ENCODE measurements around the gene PTOV1. TPM values are rescaled to one million over a fixed set of nuclear protein-coding genes. Genes with fewer than 3 reads are reported as not detected.
A peak's percentile ranks its signal among the peaks of the same experiment; 100 is the strongest.

Gene PTOV1
- total and polyA plus RNA-seq, 2 donors, result 46.1 to 121 TPM

DNA sequence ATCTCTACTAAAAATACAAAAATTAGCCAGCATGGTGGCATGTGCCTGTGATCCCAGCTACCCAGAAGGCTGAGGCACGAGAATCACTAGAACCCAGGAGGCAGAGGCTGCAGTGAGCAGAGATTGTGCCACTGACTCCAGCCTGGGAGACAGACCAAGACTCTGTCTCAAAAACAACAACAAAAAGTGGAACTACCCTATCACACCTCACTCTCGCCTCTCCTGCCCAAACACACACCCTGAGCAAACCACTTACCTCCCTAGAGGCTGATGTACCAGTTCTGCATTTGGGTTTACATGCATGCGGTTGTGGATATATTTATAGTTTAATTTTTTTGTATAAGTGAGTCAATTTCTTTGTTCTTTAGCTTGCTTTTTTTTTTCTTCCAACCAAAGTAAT lies 7.7 kb upstream of the PTOV1 start:
- DNase-seq (ENCODE audit: extremely low spot score), result no peak
- no peak overlapping the region for H3K4me3 ChIP-seq (ENCODE audit: low read depth, low read length)
- 92% methylated on average over 3 of the region's 3 CpGs for WGBS
- no peaks in the 10 kb centered on the region for H3K36me3 ChIP-seq (ENCODE audit: insufficient read depth)
- H3K4me1 ChIP-seq (ENCODE audit: insufficient read depth), result no peaks in the 10 kb centered on the region
- no peak overlapping the region for H3K27ac ChIP-seq (ENCODE audit: low read depth)

DNA sequence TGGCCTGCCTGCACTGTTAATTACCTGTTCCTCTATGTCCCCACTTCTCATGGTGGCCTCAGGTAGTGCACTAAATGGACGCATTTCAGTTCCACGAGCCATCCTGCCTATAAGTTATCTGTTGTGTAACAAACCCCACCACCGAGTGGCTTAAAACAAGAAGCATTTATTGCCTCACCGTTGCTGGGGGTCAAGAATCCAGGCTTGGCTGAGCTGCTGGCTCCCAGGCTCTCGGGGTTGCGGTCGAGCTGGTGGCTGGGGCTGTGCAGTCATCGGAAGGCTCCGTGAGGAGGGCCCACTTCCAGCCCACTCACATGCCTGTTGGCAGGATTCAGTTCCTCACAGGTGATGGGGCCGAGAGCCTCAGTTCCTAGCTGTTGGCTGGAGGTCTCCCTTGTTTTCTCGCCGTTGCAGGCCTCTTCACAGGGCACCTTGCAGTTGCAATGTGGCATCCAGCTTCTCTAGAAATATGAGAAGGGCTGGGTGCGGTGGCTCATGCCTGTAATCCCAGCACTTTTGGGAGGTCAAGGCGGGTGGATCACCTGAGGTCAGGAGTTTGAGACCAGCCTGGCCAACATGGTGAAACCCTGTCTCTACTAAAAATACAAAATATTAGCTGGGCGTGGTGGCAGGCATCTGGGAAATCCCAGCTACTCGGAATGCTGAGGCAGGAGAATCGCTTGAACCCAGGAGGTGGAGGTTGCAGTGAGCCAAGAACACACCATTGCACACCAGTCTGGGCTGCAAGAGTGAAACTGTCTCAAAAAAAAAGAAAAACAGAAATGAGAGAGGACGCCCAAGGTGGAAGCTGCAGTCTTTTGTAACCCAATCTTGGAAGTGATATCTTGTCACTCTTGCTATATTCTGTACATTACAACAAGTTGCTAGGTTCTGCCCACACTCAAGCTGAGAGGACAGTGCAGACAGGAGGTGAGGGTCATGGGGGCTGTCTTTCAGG lies 6.5 kb upstream of the PTOV1 start:
- H3K27ac ChIP-seq (ENCODE audit: low read depth), result no peak overlapping the region
- no peak for DNase-seq (ENCODE audit: extremely low spot score)
- WGBS, result 84% methylated on average over 18 of the region's 18 CpGs
- no peak overlapping the region for H3K4me3 ChIP-seq (ENCODE audit: low read depth, low read length)
- H3K36me3 ChIP-seq (ENCODE audit: insufficient read depth), result no peaks in the 10 kb centered on the region
- no peaks in the 10 kb centered on the region for H3K4me1 ChIP-seq (ENCODE audit: insufficient read depth)

DNA sequence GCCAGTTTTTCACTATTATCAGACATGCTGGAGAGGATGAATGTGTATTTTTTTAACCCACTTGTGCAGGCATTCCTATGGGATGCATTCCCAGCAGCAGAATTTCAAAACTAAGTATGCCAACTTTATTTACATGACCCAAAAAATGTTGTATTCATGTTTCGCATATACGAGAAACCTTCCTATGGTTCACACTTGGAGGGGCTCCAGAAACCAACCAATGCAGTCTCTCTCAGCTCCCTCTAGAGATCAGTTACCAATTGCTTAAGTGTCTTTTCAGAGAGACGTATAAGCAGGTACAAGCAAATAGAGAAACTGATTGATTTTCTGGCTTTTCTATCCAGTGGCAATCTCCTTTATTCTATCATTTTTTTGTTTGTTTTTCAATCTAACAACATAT lies 5.5 kb upstream of the PTOV1 start:
- Histone ChIP-seq H3K36me3 (ENCODE audit: insufficient read depth) (no peaks in the 10 kb centered on the region), H3K4me1 (ENCODE audit: insufficient read depth) (no peaks in the 10 kb centered on the region), H3K27ac (ENCODE audit: low read depth) (no peak overlapping the region), H3K4me3 (ENCODE audit: low read depth, low read length) (no peak overlapping the region)
- DNase-seq (ENCODE audit: extremely low spot score), result no peak
- WGBS, result 49% methylated on average over 3 of the region's 3 CpGs

DNA sequence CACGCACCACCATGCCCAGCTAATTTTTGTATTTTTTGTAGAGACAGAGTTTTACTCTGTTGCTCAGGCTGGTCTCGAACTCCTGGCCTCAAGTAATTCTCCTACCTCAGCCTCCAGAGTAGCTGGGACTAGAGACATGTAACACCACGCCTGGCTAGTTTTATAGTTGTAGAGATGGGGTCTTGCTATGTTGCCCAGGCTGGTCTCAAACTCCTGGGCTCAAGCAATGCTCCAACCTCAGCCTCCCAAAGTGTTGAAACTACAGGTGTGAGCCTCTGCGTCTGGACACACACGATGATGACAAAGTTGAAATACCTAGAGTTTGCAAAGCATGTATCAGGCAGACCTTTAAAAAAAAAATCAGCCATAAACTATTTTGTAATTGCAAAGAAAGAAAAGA lies 4.6 kb upstream of the PTOV1 start:
- Histone ChIP-seq H3K4me1 (ENCODE audit: insufficient read depth) (no peaks in the 10 kb centered on the region), H3K4me3 (ENCODE audit: low read depth, low read length) (no peak overlapping the region), H3K36me3 (ENCODE audit: insufficient read depth) (no peaks in the 10 kb centered on the region), H3K27ac (ENCODE audit: low read depth) (no peak overlapping the region)
- no peak for DNase-seq (ENCODE audit: extremely low spot score)
- WGBS, result 83% methylated on average over 5 of the region's 5 CpGs

DNA sequence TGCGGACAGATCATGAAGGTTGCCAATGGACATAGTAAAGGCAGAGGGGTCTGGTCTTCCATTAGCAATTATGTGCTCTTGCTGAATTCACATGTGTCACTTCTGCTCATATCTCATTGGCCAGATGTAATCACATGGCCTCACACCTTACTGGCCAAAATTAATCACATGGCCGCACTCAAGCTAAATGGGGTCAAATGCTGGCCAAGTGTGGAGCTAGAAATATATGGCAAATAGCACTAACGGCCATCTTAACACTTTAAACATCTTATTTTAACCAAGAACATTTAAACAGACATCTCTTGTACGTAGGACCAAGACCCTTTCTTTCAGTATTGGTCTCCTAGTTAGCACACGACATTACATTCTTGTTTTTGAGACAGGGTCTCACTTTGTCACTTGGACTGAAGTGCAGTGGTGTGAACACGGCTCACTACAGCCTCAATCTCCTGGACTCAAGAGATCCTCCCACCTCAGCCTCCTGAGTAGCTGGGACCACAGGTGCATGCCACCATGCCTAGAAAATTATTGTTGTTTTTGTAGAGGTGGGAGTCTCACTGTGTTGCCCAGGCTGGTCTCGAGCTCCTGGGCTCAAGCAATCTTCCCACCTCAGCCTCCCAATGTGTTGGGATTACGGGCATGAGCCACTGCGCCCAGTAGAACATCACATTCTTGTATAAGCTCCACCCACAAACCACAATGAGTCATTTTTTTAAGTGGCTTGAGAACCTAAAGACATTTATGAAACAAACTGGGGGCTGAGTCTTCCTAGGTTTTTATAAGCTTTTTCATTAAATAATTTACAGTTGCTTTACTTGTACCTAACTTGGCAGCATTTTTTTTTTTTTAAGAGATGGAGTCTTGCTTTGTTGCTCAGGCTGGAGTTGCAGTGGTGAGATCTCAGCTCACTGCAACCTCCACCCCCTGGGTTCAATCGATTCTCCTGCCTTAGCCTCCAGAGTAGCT lies 2.9 kb upstream of the PTOV1 start:
- Histone ChIP-seq H3K4me1 (ENCODE audit: insufficient read depth) (no peaks in the 10 kb centered on the region), H3K4me3 (ENCODE audit: low read depth, low read length) (no peak overlapping the region), H3K36me3 (ENCODE audit: insufficient read depth) (no peaks in the 10 kb centered on the region), H3K27ac (ENCODE audit: low read depth) (no peak overlapping the region)
- 91% methylated on average over 10 of the region's 10 CpGs for WGBS
- no peak for DNase-seq (ENCODE audit: extremely low spot score)

DNA sequence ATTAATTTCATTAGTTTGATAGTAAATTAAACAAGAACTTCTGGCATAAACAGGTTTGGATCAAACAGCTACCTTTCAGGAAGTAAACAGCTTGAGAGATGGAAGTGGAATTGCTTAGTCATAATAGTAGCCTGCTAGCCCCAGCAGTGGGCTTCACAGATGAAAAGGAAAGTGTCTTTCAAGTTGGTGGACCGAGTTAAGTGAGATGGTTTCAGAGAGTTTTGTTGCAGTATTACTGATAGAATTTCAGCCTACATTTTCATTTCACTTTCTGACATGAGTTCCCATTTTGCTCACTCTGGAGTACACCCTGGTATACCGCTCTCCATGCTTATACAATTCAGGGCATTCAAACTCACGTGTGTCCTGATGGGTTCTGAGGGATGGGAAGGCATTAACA lies 2.0 kb upstream of the PTOV1 start:
- no peak for DNase-seq (ENCODE audit: extremely low spot score)
- Histone ChIP-seq H3K4me1 (ENCODE audit: insufficient read depth) (no peaks in the 10 kb centered on the region), H3K36me3 (ENCODE audit: insufficient read depth) (no peaks in the 10 kb centered on the region), H3K4me3 (ENCODE audit: low read depth, low read length) (no peak overlapping the region), H3K27ac (ENCODE audit: low read depth) (no peak overlapping the region)
- 95% methylated on average over 3 of the region's 3 CpGs for whole genome bisulfite sequencing

DNA sequence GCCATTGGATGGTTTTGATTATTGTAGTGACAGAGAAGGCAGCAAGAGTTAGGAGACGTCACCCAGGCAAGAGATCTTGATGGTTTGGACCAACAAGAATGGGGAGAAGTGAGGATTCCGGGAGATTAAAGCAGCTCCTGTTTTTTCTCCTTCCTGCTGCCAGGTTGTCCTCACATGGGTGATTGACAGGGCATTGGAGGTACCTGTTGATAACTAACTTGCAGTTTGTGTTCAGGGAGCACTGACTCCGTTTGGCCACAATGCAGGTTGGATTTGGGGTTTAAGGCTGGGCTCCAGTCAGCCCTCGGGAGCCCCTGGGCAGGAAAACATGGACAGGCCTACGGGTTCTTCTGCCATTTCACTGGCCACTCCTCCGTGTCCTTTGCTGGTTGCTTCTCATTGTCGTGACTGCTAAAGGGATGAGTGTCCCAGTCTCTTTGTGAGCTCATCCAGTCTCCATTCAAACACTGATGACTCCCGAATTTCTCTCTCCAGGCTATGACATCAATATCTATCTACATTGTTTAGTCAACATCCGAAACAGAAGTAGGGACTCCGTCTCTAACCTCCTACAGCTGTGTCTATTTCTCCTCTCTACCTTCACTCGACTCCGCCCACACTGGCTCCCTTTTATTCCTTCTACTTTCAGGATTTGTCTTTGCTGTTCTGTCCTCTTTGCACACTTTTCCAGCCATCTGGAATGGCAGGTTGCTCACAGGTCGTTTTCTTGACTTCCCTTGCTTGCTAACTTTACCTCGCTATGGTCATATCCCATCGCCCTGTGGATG lies 1.3 kb upstream of the PTOV1 start:
- WGBS, result 93% methylated on average over 15 of the region's 15 CpGs
- Histone ChIP-seq H3K36me3 (ENCODE audit: insufficient read depth) (no peaks in the 10 kb centered on the region), H3K4me3 (ENCODE audit: low read depth, low read length) (peak overlapping the region; percentile 98), H3K4me1 (ENCODE audit: insufficient read depth) (no peaks in the 10 kb centered on the region), H3K27ac (ENCODE audit: low read depth) (no peak overlapping the region)
- DNase-seq (ENCODE audit: extremely low spot score), result no peak

DNA sequence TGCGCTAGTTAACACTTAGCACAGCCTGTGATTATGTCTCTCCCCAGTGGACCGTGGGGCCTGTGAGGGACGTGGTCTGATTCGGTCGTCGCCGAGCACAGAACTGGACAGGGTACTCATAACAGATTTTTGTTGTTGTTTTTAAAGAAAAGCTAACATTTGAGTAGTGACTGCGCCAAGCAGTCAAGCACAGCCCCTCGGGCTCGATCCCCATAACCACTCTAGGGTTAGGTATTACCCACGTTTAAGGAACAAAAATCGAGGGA lies 805 bp upstream of the PTOV1 start:
- no peaks in the 10 kb centered on the region for H3K36me3 ChIP-seq (ENCODE audit: insufficient read depth)
- DNase-seq (ENCODE audit: extremely low spot score), result no peak
- H3K4me3 ChIP-seq (ENCODE audit: low read depth, low read length), result peak overlapping the region; percentile 98
- peak overlapping the region; percentile 94 for H3K27ac ChIP-seq (ENCODE audit: low read depth)
- no peaks in the 10 kb centered on the region for H3K4me1 ChIP-seq (ENCODE audit: insufficient read depth)
- WGBS, result 67% methylated on average over 12 of the region's 12 CpGs

DNA sequence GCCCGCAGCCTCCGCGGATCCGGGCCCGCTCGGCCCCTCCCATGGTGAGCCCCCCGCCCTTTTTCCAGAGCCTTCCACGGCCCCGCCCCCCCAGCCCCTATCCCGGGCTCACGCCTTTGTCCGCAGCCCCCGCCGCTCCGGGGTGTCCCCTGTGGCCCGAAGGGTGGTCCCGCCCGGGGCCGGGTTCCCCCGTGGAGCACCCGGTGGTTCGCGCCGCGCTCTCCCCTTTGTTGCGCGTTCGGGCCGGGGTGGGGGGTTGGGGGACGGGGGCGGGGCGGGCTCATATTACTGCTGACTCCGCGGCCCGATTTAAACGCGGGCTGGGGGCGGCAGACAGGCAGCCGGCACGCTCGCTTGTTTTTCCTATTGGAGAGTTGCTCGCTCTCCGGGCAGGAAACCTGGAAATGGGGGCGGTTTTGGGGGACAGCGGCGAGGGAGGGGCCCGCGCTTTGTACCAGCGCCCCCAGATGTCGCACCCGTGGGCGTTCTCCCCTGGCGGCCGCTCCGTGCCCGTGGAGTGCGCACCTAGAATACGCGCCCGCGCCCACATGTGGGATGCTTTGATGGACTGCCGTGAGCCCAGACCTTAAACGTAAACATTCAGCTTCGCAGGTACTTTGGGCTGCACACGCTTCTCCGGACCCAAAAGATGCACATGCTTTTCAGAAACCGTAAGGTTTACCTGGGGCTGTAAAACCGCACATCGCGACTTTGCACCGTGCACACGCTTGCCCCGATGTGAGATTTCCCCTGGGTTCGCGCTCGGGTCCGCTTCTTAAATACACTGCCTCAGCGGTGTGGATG lies 699 bp downstream of the PTOV1 start:
- no peaks in the 10 kb centered on the region for H3K4me1 ChIP-seq (ENCODE audit: insufficient read depth)
- peak overlapping the region; percentile 94 for H3K27ac ChIP-seq (ENCODE audit: low read depth)
- DNase-seq (ENCODE audit: extremely low spot score), result no peak
- under 1% methylated on average over 78 of the region's 78 CpGs for WGBS
- peak overlapping the region; percentile 98 for H3K4me3 ChIP-seq (ENCODE audit: low read depth, low read length)
- no peaks in the 10 kb centered on the region for H3K36me3 ChIP-seq (ENCODE audit: insufficient read depth)

DNA sequence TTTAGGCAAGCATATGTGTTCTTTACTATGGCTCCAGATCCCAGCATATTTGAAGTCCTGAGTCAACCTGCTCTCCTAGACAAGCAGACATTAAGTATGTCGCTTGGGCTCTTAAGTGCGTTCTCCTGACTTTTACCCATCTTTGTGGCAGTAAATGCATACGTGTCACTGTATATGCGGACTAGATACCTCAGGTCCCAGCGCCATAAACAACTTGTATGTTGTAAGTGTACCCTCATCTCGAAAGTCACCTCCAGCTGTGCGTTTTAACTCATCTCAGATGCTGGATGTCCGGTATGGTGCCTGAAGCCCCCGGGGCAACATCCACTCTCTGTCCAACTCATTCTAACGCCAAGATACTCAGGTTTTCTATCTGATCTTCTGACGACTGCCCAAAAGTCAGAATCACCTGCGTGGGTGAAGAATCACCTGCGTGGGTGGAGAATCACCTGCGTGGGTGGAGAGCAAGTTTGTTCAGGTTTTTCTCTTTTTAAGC lies 1.7 kb downstream of the PTOV1 start:
- Histone ChIP-seq H3K36me3 (ENCODE audit: insufficient read depth) (no peaks in the 10 kb centered on the region), H3K4me1 (ENCODE audit: insufficient read depth) (no peaks in the 10 kb centered on the region), H3K27ac (ENCODE audit: low read depth) (no peak overlapping the region), H3K4me3 (ENCODE audit: low read depth, low read length) (peak overlapping the region; percentile 98)
- WGBS, result 70% methylated on average over 14 of the region's 14 CpGs
- DNase-seq (ENCODE audit: extremely low spot score), result no peak

DNA sequence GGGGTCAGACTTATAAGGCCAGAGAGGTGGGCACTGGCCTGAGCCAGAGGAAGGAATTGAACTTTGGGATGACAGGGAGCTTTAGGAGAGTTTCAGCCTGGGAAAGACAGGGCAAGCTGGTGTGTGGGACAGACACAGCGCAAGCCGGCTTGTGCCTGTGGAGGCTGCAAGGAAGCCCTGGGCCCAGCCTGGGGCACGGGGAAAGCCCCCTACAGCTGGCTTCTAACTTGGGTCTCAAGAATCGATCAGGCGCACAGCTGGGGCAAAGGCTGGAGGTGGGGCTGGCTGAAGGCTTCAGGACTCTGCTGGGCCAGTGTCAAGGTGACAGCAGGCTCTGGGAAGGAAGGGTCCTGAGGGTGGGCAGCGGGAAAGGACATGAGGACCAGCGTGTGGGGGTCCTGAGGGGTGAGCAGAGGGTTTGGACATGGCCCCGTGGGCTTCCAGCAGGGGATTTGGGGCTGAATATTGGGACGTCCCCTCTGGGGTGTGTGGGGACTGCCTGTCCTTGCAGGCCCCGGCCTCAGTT lies 3.0 kb downstream of the PTOV1 start:
- no peak overlapping the region for H3K27ac ChIP-seq (ENCODE audit: low read depth)
- no peaks in the 10 kb centered on the region for H3K4me1 ChIP-seq (ENCODE audit: insufficient read depth)
- WGBS, result 84% methylated on average over 10 of the region's 10 CpGs
- H3K36me3 ChIP-seq (ENCODE audit: insufficient read depth), result no peaks in the 10 kb centered on the region
- DNase-seq (ENCODE audit: extremely low spot score), result no peak
- H3K4me3 ChIP-seq (ENCODE audit: low read depth, low read length), result no peak overlapping the region

DNA sequence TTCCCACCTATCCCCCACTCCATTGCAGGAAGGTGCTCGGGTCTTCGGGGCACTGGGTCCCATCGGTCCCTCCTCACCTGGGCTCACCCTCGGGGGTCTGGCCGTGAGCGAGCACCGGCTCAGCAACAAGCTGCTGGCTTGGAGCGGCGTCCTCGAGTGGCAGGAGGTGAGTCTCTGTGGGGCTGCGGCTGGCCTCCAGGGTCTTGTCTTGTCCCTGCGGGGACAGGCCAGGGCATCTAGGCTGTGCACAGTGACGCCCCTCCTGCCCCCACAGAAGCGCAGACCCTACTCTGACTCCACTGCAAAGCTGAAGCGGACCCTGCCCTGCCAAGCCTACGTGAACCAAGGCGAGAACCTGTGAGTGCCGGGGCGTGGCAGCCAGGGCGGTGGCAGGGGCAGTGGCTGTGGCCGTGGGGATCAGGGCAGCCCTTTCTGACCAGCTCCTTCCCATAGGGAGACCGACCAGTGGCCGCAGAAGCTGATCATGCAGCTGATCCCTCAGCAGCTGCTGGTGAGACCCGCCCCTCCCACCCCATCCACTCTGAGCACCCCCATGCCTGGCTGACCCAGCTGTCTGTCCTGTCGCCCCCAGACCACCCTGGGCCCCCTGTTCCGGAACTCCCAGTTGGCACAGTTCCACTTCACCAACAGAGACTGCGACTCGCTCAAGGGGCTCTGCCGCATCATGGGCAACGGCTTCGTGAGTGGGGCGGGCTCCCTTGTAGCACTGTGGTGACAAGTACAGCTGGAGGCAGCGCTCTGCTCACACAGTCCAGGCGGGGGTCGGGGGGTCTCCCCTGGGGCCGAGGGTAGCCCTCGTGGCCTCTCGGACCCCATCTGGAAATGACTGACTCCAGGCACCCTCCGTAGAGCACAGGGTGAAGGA lies 3.7 kb downstream of the PTOV1 start:
- WGBS, result 88% methylated on average over 39 of the region's 39 CpGs
- H3K4me3 ChIP-seq (ENCODE audit: low read depth, low read length), result no peak overlapping the region
- H3K27ac ChIP-seq (ENCODE audit: low read depth), result no peak overlapping the region
- H3K4me1 ChIP-seq (ENCODE audit: insufficient read depth), result no peaks in the 10 kb centered on the region
- H3K36me3 ChIP-seq (ENCODE audit: insufficient read depth), result no peaks in the 10 kb centered on the region
- no peak for DNase-seq (ENCODE audit: extremely low spot score)
